Left ventricle myocardium inferior (tissue), 1 donor: ENCODE data around the gene SCD5. TPM values are rescaled to one million over a fixed set of nuclear protein-coding genes. Genes with fewer than 3 reads are reported as not detected.

Source experiments
- DNase-seq: peaks from one replicate; pipeline ENCODE4 v3.0.0-alpha.2; 2020
- H3K27ac ChIP-seq: fragments of 200-600 bp; replicated peaks from 2 replicates; pipeline ENCODE4 v1.8.0; 2021
- H3K27me3 ChIP-seq: fragments of 200-600 bp; 2 replicates; pipeline ENCODE4 v1.8.0; 2021; ENCODE audit warnings: low read depth
- H3K36me3 ChIP-seq: fragments of 200-600 bp; 2 replicates; pipeline ENCODE4 v1.8.0; 2021
- H3K4me1 ChIP-seq: fragments of 200-600 bp; 2 replicates; pipeline ENCODE4 v1.8.0; 2021
- H3K4me3 ChIP-seq: fragments of 200-600 bp; 2 replicates; pipeline ENCODE4 v1.8.0; 2021; ENCODE audit warnings: mild to moderate bottlenecking, moderate library complexity
- H3K9me3 ChIP-seq: fragments of 200-600 bp; replicated peaks from 2 replicates; pipeline ENCODE4 v1.8.0; 2021
- CTCF ChIP-seq: fragments of 200-600 bp; IDR thresholded peaks from 2 replicates; pipeline ENCODE4 v1.8.0; 2021; ENCODE audit warnings: antibody characterized with exemption, mild to moderate bottlenecking, borderline replicate concordance
- intact Hi-C: fragments of 100-400 bp; cut with micrococcal nuclease; formaldehyde crosslinking; loops from one replicate; pipeline ENCODE4 v1.11.0; 2022
- total RNA-seq: library from RNA; stranded (reverse); fragmentation: NEBNext Ultra II Directional; extraction: Animal tissue kit (Norgen Biotek cat#: 25700); gene quantifications from one replicate; pipeline ENCODE4 v1.2.1, GENCODE V29; 2021
- donor health status: DM: no; HTN: yes; CAD: no; lungs with severe emphysema.

The SCD5 gene
- total RNA-seq, 1 donor from 2014 or later = 4.5 TPM

GRCh38 chr4:82667761-82668480 is 130.7 kb downstream of the SCD5 start:
- no peaks in the 10 kb centered on the region for H3K4me1 ChIP-seq
- no peak overlapping the region for H3K4me3 ChIP-seq
- intact Hi-C loops = no loop called here
- no peak for DNase-seq
- peaks cover 4% of the 10 kb centered on the region for H3K27me3 ChIP-seq
- H3K27ac ChIP-seq = no peak overlapping the region
- TF ChIP-seq CTCF = no peak
- H3K9me3 ChIP-seq = peaks cover 16% of the 10 kb centered on the region
- H3K36me3 ChIP-seq = no peaks in the 10 kb centered on the region

- Histone ChIP-seq H3K36me3 (no peaks in the 10 kb centered on the region), H3K9me3 (peaks cover 16% of the 10 kb centered on the region), H3K27ac (no peak overlapping the region), H3K4me1 (no peaks in the 10 kb centered on the region), H3K4me3 (no peak overlapping the region), H3K27me3 (peaks cover 4% of the 10 kb centered on the region)
- no peak for DNase-seq
- intact Hi-C loops = no loop called here
- TF ChIP-seq CTCF = no peak
Observed at GRCh38 chr4:82666970-82667665, 131.5 kb downstream of the SCD5 start.

DNA sequence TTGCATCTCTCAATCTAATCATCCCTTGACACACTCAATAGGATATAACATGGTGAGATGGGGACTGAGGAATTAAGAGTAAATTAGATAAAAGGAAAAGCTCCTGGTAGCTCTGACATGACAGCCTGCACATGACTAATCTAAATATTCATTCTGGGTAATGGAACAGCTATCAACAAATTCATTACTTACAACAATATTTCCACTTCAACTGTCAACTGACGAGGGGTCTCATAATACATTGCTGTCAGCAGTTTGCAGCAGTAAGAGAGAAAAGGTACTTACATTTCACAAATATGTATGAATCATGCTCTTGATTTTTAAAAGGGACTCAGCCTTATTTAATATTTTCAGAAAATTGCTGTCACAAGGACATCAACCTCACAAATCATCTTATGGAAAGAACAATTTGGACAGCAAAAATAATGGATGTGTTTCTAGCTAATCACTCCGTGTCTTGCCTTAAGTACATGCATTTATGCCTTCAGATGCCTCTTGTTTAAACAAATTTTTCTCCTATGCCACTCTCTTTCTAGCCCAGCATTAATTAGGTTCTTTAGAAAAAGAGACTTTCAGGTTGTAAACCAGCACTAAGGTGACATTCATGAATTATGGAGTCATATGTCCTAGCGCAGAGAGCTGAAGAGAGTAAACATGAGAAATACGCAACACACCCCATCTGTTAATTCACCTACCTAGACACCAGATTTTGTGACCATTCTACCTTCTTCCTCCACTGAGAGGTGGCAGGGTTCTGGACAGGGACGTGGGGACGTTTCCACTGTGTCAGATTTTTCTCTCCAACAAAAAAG is 137.2 kb downstream of the SCD5 start:
- H3K4me1 ChIP-seq = no peaks in the 10 kb centered on the region
- no peak overlapping the region for H3K4me3 ChIP-seq
- H3K9me3 ChIP-seq = peaks cover 11% of the 10 kb centered on the region
- DNase-seq = no peak
- intact Hi-C loops = no loop called here
- no peak overlapping the region for H3K27ac ChIP-seq
- H3K36me3 ChIP-seq = no peaks in the 10 kb centered on the region
- no peak for TF ChIP-seq CTCF
- H3K27me3 ChIP-seq = peaks cover 4% of the 10 kb centered on the region

DNA sequence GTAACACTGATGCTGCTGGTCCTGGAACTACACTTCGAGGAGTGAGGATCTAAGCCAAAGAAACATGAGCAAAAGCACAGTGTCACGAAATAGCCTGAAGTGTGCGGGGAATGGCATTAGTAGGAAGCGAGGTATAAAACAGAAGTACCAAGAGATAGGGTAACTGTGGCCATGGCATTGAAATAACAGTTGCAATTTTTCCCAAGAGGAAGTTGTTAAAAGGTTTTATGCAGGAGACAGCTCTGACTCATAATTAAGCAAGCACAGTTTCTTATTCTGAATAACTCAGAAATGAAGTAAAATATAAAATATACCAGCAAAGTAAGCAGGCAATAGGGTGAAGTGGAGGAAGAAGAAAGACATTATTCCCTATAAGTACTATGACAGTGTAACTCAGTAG is 146.5 kb downstream of the SCD5 start:
- intact Hi-C loops = no loop called here
- H3K36me3 ChIP-seq = no peaks in the 10 kb centered on the region
- H3K4me1 ChIP-seq = no peaks in the 10 kb centered on the region
- no peak for TF ChIP-seq CTCF
- no peak overlapping the region for H3K4me3 ChIP-seq
- H3K27me3 ChIP-seq = no peaks in the 10 kb centered on the region
- no peak overlapping the region for H3K27ac ChIP-seq
- peaks cover 4% of the 10 kb centered on the region for H3K9me3 ChIP-seq
- DNase-seq = no peak

- Histone ChIP-seq H3K27ac (no peak overlapping the region), H3K36me3 (no peaks in the 10 kb centered on the region), H3K4me1 (no peaks in the 10 kb centered on the region), H3K9me3 (no peaks in the 10 kb centered on the region), H3K27me3 (no peaks in the 10 kb centered on the region), H3K4me3 (no peak overlapping the region)
- DNase-seq = no peak
- intact Hi-C loops = no loop called here
- TF ChIP-seq CTCF = no peak
Observed at GRCh38 chr4:82650868-82651267, 147.7 kb downstream of the SCD5 start.
